ENCODE data around the gene IRF8.

GRCh38 chr16:85970738-85971137, 71.8 kb downstream of the IRF8 start:
- TF ChIP-seq CTCF (conservative IDR thresholded peaks at IDR 0.05; ENCODE audit: low read depth, low read length), result no peak
- TF ChIP-seq POLR2A (IDR thresholded peaks at IDR 0.05; ENCODE audit: low read depth, low read length), result no peak
- no peak for TF ChIP-seq CEBPB (IDR thresholded peaks at IDR 0.05; ENCODE audit: low read depth, low read length)
- TF ChIP-seq RAD21 (IDR thresholded peaks at IDR 0.05; ENCODE audit: low read length), result no peak
- TF ChIP-seq RFX5 (IDR thresholded peaks at IDR 0.05; ENCODE audit: low read depth, low read length), result no peak
- no peak for TF ChIP-seq USF2 (IDR thresholded peaks at IDR 0.05; ENCODE audit: low read depth, low read length)
- TF ChIP-seq CHD1 (IDR thresholded peaks at IDR 0.05; ENCODE audit: low read depth, low read length), result no peak
- TF ChIP-seq SMC3 (IDR thresholded peaks at IDR 0.05; ENCODE audit: low read depth, low read length), result no peak
